GM23248 (cell line): ENCODE data around the gene CLCNKA.

ENCODE experiments used
- EZH2 ChIP-seq: fragments of 200-600 bp; sonication (generic); IDR thresholded peaks from 2 replicates; pipeline ENCODE4 v1.6.1; 2018; ENCODE audit warnings: antibody characterized with exemption, mild to moderate bottlenecking; ENCODE audit not compliant: insufficient read depth, poor library complexity, severe bottlenecking
- EZH2phosphoT487 ChIP-seq: fragments of 200-600 bp; sonication (generic); IDR thresholded peaks from 2 replicates; pipeline ENCODE4 v1.6.1; 2018; ENCODE audit warnings: antibody characterized with exemption, moderate library complexity, mild to moderate bottlenecking, low read depth; ENCODE audit not compliant: insufficient read depth

DNA sequence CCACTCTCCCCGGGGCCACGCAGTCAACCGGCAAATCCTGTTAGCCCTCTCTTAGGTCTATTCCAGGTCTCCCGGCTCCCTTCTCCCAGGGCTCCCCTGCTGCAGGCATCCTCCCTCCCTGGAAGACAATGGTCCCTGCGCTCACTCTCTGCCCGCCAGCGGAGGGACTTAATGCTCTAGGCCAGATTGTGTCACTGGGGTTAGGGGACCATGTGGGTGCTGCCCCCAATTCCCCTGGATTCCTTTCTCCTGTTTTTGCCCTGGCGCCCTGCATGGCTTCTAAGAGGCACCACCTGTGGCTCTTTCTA, 43.4 kb downstream of the CLCNKA start:
- no peak for TF ChIP-seq EZH2
- TF ChIP-seq EZH2phosphoT487: no peak
